IMR-90 (cell line): ENCODE measurements around the gene NAA38. TPM values are rescaled to one million over a fixed set of nuclear protein-coding genes. Genes with fewer than 3 reads are reported as not detected.

Source experiments
- ATAC-seq: fragments of 200-7000 bp; cut with Tn5 transposase; 2 replicates; pipeline ENCODE4 v1.9.1; 2020; ENCODE audit warnings: low read depth, mild to moderate bottlenecking, moderate library complexity
- BruUV-seq: library from RNA; stranded (reverse); fragments of 400-500 nt; replicated peaks from 2 replicates; lab custom pipeline; 2021; lab: Mats Ljungman, UMichigan
- CTCF ChIA-PET: fragments of 300-600 bp; formaldehyde crosslinking; extraction: SDS; loops from one replicate; lab custom pipeline; 2021; ENCODE audit warnings: antibody characterized with exemption; lab: Yijun Ruan, JAX
- POLR2A ChIA-PET: fragments of 300-600 bp; sonication (Branson Sonifier 250); formaldehyde crosslinking; loops from one replicate; lab custom pipeline; 2022; ENCODE audit warnings: antibody characterized with exemption; ENCODE audit not compliant: unreplicated experiment; lab: Charles Lee
- DNase-seq: peaks from one replicate; pipeline ENCODE4 v3.0.0; 2013
- H2AFZ ChIP-seq: replicated peaks from 2 replicates; pipeline ENCODE3; 2013; ENCODE audit warnings: low read length, mild to moderate bottlenecking; ENCODE audit not compliant: poor library complexity
- H2AK5ac ChIP-seq: 2 replicates; pipeline ENCODE4 v1.6.1; 2013; ENCODE audit warnings: low read depth, low read length, inconsistent platforms
- H2AK9ac ChIP-seq: replicated peaks from 2 replicates; pipeline ENCODE3; 2013; ENCODE audit warnings: mild to moderate bottlenecking, low read depth, low read length, moderate library complexity; ENCODE audit not compliant: poor library complexity
- H2BK120ac ChIP-seq: 2 replicates; pipeline ENCODE4 v1.6.1; 2013; ENCODE audit warnings: low read depth, low read length, inconsistent platforms
- H2BK15ac ChIP-seq: 3 replicates; pipeline ENCODE4 v1.6.1; 2013; ENCODE audit warnings: low read depth, low read length, inconsistent platforms
- H2BK20ac ChIP-seq: 2 replicates; pipeline ENCODE4 v1.6.1; 2013; ENCODE audit warnings: low read depth, mild to moderate bottlenecking, inconsistent platforms, low read length, moderate library complexity
- H2BK5ac ChIP-seq: 2 replicates; pipeline ENCODE4 v1.6.1; 2013; ENCODE audit warnings: mild to moderate bottlenecking, low read depth, low read length, inconsistent platforms; ENCODE audit not compliant: poor library complexity, severe bottlenecking
- H3K14ac ChIP-seq: replicated peaks from 2 replicates; pipeline ENCODE4 v1.6.1; 2013; ENCODE audit warnings: low read depth, low read length, inconsistent platforms
- H3K18ac ChIP-seq: 2 replicates; pipeline ENCODE4 v1.6.1; 2013; ENCODE audit warnings: low read depth, low read length, control low read depth
- H3K23ac ChIP-seq: 2 replicates; pipeline ENCODE4 v1.6.1; 2013; ENCODE audit warnings: low read depth, low read length, inconsistent platforms
- H3K27ac ChIP-seq: 2 replicates; pipeline ENCODE4 v1.5.1; 2013; ENCODE audit warnings: mild to moderate bottlenecking, control low read depth, low read length; ENCODE audit not compliant: insufficient read depth
- H3K27me3 ChIP-seq: 2 replicates; pipeline ENCODE4 v1.6.1; 2013; ENCODE audit warnings: low read length; ENCODE audit not compliant: control insufficient read depth, insufficient read depth
- H3K36me3 ChIP-seq: 2 replicates; pipeline ENCODE4 v1.6.1; 2013; ENCODE audit warnings: low read length, mixed read lengths; ENCODE audit not compliant: control insufficient read depth, insufficient read depth
- H3K4ac ChIP-seq: 2 replicates; pipeline ENCODE4 v1.6.1; 2013; ENCODE audit warnings: low read depth, low read length, inconsistent platforms
- H3K4me1 ChIP-seq: 2 replicates; pipeline ENCODE4 v1.6.1; 2013; ENCODE audit warnings: low read length, mixed read lengths; ENCODE audit not compliant: control insufficient read depth, insufficient read depth
- H3K4me2 ChIP-seq: 2 replicates; pipeline ENCODE4 v1.6.1; 2013; ENCODE audit warnings: low read depth, mild to moderate bottlenecking, control low read depth, low read length, moderate library complexity
- H3K4me3 ChIP-seq: 2 replicates; pipeline ENCODE4 v1.5.1; 2013; ENCODE audit warnings: low read depth, mild to moderate bottlenecking, control low read depth, low read length, moderate library complexity; ENCODE audit not compliant: insufficient read depth
- H3K56ac ChIP-seq: 2 replicates; pipeline ENCODE4 v1.6.1; 2013; ENCODE audit warnings: low read length, inconsistent platforms; ENCODE audit not compliant: insufficient read depth; ENCODE audit errors: extremely low read depth
- H3K79me1 ChIP-seq, 2 experiments: 2 replicates each; pipeline ENCODE4 v1.6.1; 2013; ENCODE audit warnings: low read length in 2 of 2, inconsistent platforms in 1 of 2, low read depth in 1 of 2
- H3K9ac ChIP-seq: 2 replicates; pipeline ENCODE4 v1.6.1; 2013; ENCODE audit warnings: low read depth, low read length, control low read depth
- H3K9me1 ChIP-seq: 2 replicates; pipeline ENCODE4 v1.6.1; 2013; ENCODE audit warnings: low read length, inconsistent platforms; ENCODE audit not compliant: insufficient read depth
- H3K9me3 ChIP-seq: 2 replicates; pipeline ENCODE4 v1.6.1; 2013; ENCODE audit warnings: low read length; ENCODE audit not compliant: control insufficient read depth, insufficient read depth
- H4K20me1 ChIP-seq: 2 replicates; pipeline ENCODE4 v1.6.1; 2013; ENCODE audit warnings: low read length, inconsistent platforms; ENCODE audit not compliant: insufficient read depth
- H4K5ac ChIP-seq: 2 replicates; pipeline ENCODE4 v1.6.1; 2013; ENCODE audit warnings: mild to moderate bottlenecking, low read depth, low read length, control low read depth
- H4K8ac ChIP-seq, 2 experiments: 2 replicates each; pipeline ENCODE4 v1.6.1; 2013; ENCODE audit warnings: low read depth in 2 of 2, low read length in 2 of 2, control low read depth in 1 of 2, inconsistent platforms in 1 of 2
- H4K91ac ChIP-seq: 2 replicates; pipeline ENCODE4 v1.6.1; 2013; ENCODE audit warnings: low read depth, low read length, inconsistent platforms; ENCODE audit not compliant: insufficient read depth
- BHLHE40 ChIP-seq: fragments of 150-350 bp; IDR thresholded peaks from 2 replicates; pipeline ENCODE4 v1.6.1; 2016; ENCODE audit warnings: mild to moderate bottlenecking, low read depth, low read length
- CEBPB ChIP-seq: IDR thresholded peaks from 2 replicates; pipeline ENCODE4 v1.6.1; 2012; ENCODE audit warnings: low read depth, low read length, improper control_type of control experiment
- CHD1 ChIP-seq: IDR thresholded peaks from 2 replicates; pipeline ENCODE4 v1.6.1; 2012; ENCODE audit warnings: low read depth, low read length, improper control_type of control experiment
- CTCF ChIP-seq: conservative IDR thresholded peaks from 2 replicates; pipeline ENCODE4 v1.5.1; 2012; ENCODE audit warnings: mild to moderate bottlenecking, low read depth, low read length, improper control_type of control experiment
- ELK1 ChIP-seq: fragments of 150-350 bp; IDR thresholded peaks from 2 replicates; pipeline ENCODE4 v1.6.1; 2016; ENCODE audit warnings: low read depth, mild to moderate bottlenecking, low read length, moderate library complexity, borderline replicate concordance
- MAFK ChIP-seq: IDR thresholded peaks from 2 replicates; pipeline ENCODE4 v1.6.1; 2012; ENCODE audit warnings: low read depth, low read length, improper control_type of control experiment
- MAZ ChIP-seq: IDR thresholded peaks from 2 replicates; pipeline ENCODE4 v1.6.1; 2012; ENCODE audit warnings: low read depth, mild to moderate bottlenecking, low read length, improper control_type of control experiment, moderate library complexity, borderline replicate concordance
- POLR2A ChIP-seq: IDR thresholded peaks from 2 replicates; pipeline ENCODE4 v1.6.1; 2012; ENCODE audit warnings: mild to moderate bottlenecking, low read depth, low read length
- RAD21 ChIP-seq: IDR thresholded peaks from 2 replicates; pipeline ENCODE4 v1.6.1; 2012; ENCODE audit warnings: low read length, improper control_type of control experiment
- SMC3 ChIP-seq: fragments of 150-350 bp; IDR thresholded peaks from 2 replicates; pipeline ENCODE4 v1.6.1; 2016; ENCODE audit warnings: low read depth, mild to moderate bottlenecking, antibody characterized with exemption, low read length, moderate library complexity
- USF2 ChIP-seq: fragments of 150-350 bp; IDR thresholded peaks from 2 replicates; pipeline ENCODE4 v1.6.1; 2017; ENCODE audit warnings: mild to moderate bottlenecking, antibody characterized with exemption, low read length, low read depth
- WGBS, 2 experiments: methylation state at CpG; one replicate each; pipeline versions ENCODE4 v1.1.5 to v1.1.7; 2013; ENCODE audit warnings: missing lambda C conversion rate in 2 of 2; ENCODE audit not compliant: insufficient read length in 1 of 2; ENCODE audit errors: extremely low coverage in 2 of 2; 5-methylcytosine and 5-hydroxymethylcytosine counted together
- dilution Hi-C: fragments of 300-500 bp; cut with HindIII; formaldehyde crosslinking; loops from one replicate; pipeline ENCODE4 v1.14.3; 2018; ENCODE audit warnings: low sequenced_read_pairs; ENCODE audit not compliant: unreplicated experiment
- in situ Hi-C: fragments of 300-500 bp; cut with MboI; formaldehyde crosslinking; loops from 3 replicates; pipeline ENCODE4 v1.14.3; 2019; ENCODE audit warnings: low sequenced_read_pairs, inconsistent platforms, mixed read lengths
- intact Hi-C: fragments of 100-400 bp; cut with micrococcal nuclease; formaldehyde crosslinking; loops from 2 replicates; pipeline ENCODE4 v1.10.0; 2022
- polyA plus RNA-seq, 3 experiments: library from polyadenylated mRNA; depleted of rRNA; stranded (reverse); fragments of >200 nt; gene quantifications; 2 replicates each; pipeline ENCODE4 v1.2.3, GENCODE V29; 2012; ENCODE audit warnings: low replicate concordance in 1 of 3
- total RNA-seq: library from RNA; depleted of rRNA; stranded (reverse); fragments of >200 nt; gene quantifications from 2 replicates; pipeline ENCODE4 v1.2.3, GENCODE V29; 2012

NAA38 gene
- total and polyA plus RNA-seq, 2 of the 4 experiments (the other 2 are of a cell fraction), result 40.7 to 76.8 TPM

GRCh38 chr17:7858522-7858810 lies 1.1 kb upstream of the NAA38 start:
- in situ Hi-C loops, result no loop called here
- Histone ChIP-seq H3K79me1 (peaks cover 18 to 50% of the 10 kb centered on the region in 2 experiments; a peak in 3 of 4 replicates), H4K5ac (peak overlapping the region; percentile 34), H2BK120ac (no peak overlapping the region), H3K27ac (peak overlapping the region; percentile 50), H3K36me3 (peaks cover 10% of the 10 kb centered on the region), H4K91ac (peak overlapping the region; percentile 83; the same call in 1 of the 2 replicates), H4K8ac (peak overlapping the region; percentile 83 to 96), H3K18ac (no peak overlapping the region), H2BK15ac (no peak overlapping the region), H2AFZ (peak overlapping the region; percentile 95), H2AK5ac (peak overlapping the region; percentile 48; the same call in 1 of the 2 replicates), H3K4me2 (peak overlapping the region; percentile 78), H3K9ac (peak overlapping the region; percentile 73), H4K20me1 (peaks cover 8% of the 10 kb centered on the region; the same call in 1 of the 2 replicates), H2BK5ac (peak overlapping the region; percentile 35), H2BK20ac (0 out of 2 replicates have a peak overlapping the region, but pooled peaks have one; percentile 8), H3K14ac (peak overlapping the region; percentile 81), H3K4ac (peak overlapping the region; percentile 72), H3K56ac (peak overlapping the region; percentile 47; the same call in 1 of the 2 replicates), H3K4me1 (peaks cover 20% of the 10 kb centered on the region), H3K23ac (peak overlapping the region; percentile 80), H3K9me3 (no peaks in the 10 kb centered on the region), H3K9me1 (no peaks in the 10 kb centered on the region), H2AK9ac (peak overlapping the region; percentile 90), H3K4me3 (peak overlapping the region; percentile 59), H3K27me3 (no peaks in the 10 kb centered on the region)
- DNase-seq (peak; percentile 44), ATAC-seq (peak; percentile 9; the same call in 1 of the 2 replicates)
- TF ChIP-seq BHLHE40, result 0 out of 2 replicates have a peak, but pooled peaks have one; percentile 20
- peak; percentile 52 for TF ChIP-seq RAD21
- no peak for TF ChIP-seq MAZ
- no peak for TF ChIP-seq CHD1
- no peak for TF ChIP-seq ELK1
- peak; percentile 46 for TF ChIP-seq CTCF
- no peak for TF ChIP-seq POLR2A
- no peak for TF ChIP-seq MAFK
- TF ChIP-seq USF2, result no peak
- TF ChIP-seq CEBPB, result no peak
- TF ChIP-seq SMC3, result peak; percentile 29; the same call in 1 of the 2 replicates
- intact Hi-C loops, result no loop called here
- ChIA-PET POLR2A (no interaction called here), CTCF (no interaction called here)
- dilution Hi-C loops, result no loop called here
- WGBS, 2 experiments, result 25% methylated on average over 9 of the region's 20 CpGs; no CpG with 5 or more reads in 1 of the 2 experiments
- no TSS peak for BruUV-seq
